H1 (cell line): ENCODE data around the gene ACCSL. TPM values are rescaled to one million over a fixed set of nuclear protein-coding genes. Genes with fewer than 3 reads are reported as not detected.

Experiments
- CTCF ChIA-PET: fragments of 300-600 bp; sonication (Branson Sonifier 250); formaldehyde crosslinking; loops from one replicate; lab custom pipeline; 2021; ENCODE audit not compliant: partially characterized antibody; lab: Charles Lee
- POLR2A ChIA-PET: fragments of 300-600 bp; sonication (Branson Sonifier 250); formaldehyde crosslinking; loops from one replicate; lab custom pipeline; 2021; ENCODE audit warnings: inconsistent platforms; ENCODE audit not compliant: partially characterized antibody; lab: Charles Lee
- DNase-seq, 2 experiments: peaks; one replicate each; pipeline versions ENCODE4 v3.0.0 to v3.0.0-alpha.2; 2010 to 2022; ENCODE audit warnings: low spot score in 2 of 2, low read depth in 1 of 2, mixed read lengths in 1 of 2
- FAIRE-seq: peaks from 2 replicates; lab custom pipeline; 2011; peaks lifted over from hg19 to GRCh38; lab: Jason Lieb, UNC
- H2AFZ ChIP-seq: 2 replicates; pipeline ENCODE4 v1.8.1; 2012; ENCODE audit warnings: low read length, inconsistent platforms
- H2AK5ac ChIP-seq: 2 replicates; pipeline ENCODE4 v1.6.1; 2013; ENCODE audit warnings: low read depth, low read length
- H2BK120ac ChIP-seq: replicated peaks from 2 replicates; pipeline ENCODE3; 2013; ENCODE audit warnings: low read depth, low read length, inconsistent platforms
- H2BK12ac ChIP-seq: 2 replicates; pipeline ENCODE4 v1.6.1; 2013; ENCODE audit warnings: low read depth, low read length
- H2BK15ac ChIP-seq: 2 replicates; pipeline ENCODE4 v1.6.1; 2013; ENCODE audit warnings: low read length
- H2BK20ac ChIP-seq: 2 replicates; pipeline ENCODE4 v1.6.1; 2013; ENCODE audit warnings: low read length
- H2BK5ac ChIP-seq: 2 replicates; pipeline ENCODE4 v1.6.1; 2013; ENCODE audit warnings: low read depth, low read length
- H3K14ac ChIP-seq: 2 replicates; pipeline ENCODE4 v1.6.1; 2013; ENCODE audit warnings: inconsistent platforms; ENCODE audit not compliant: insufficient read length
- H3K18ac ChIP-seq: 2 replicates; pipeline ENCODE4 v1.6.1; 2013; ENCODE audit warnings: low read length; ENCODE audit errors: extremely low read depth
- H3K23ac ChIP-seq: 2 replicates; pipeline ENCODE4 v1.6.1; 2013; ENCODE audit warnings: inconsistent platforms; ENCODE audit not compliant: insufficient read length
- H3K23me2 ChIP-seq: 2 replicates; pipeline ENCODE4 v1.6.1; 2013; ENCODE audit warnings: low read depth, low read length
- H3K27ac ChIP-seq: 2 replicates; pipeline ENCODE4 v1.6.1; 2011; ENCODE audit warnings: low read depth, low read length, inconsistent platforms
- H3K27me3 ChIP-seq, 4 experiments: replicated peaks in 1 of 4; 1 replicate in 1 of 4; 2 replicates in 3 of 4; pipeline versions ENCODE4 v1.6.1 to v1.8.1; 2011 to 2013; ENCODE audit warnings: low read length in 3 of 4, mild to moderate bottlenecking in 3 of 4, inconsistent platforms in 2 of 4, mixed read lengths in 2 of 4, moderate library complexity in 1 of 4; ENCODE audit not compliant: control insufficient read depth in 3 of 4, insufficient read depth in 3 of 4; ENCODE audit errors: extremely low read depth in 1 of 4
- H3K36me3 ChIP-seq, 4 experiments: 2 replicates each; pipeline versions ENCODE4 v1.6.1 to v1.8.1; 2011 to 2013; ENCODE audit warnings: mild to moderate bottlenecking in 4 of 4, low read length in 3 of 4, moderate library complexity in 2 of 4, control low read depth in 1 of 4, inconsistent platforms in 1 of 4; ENCODE audit not compliant: insufficient read depth in 4 of 4, control insufficient read depth in 2 of 4
- H3K4ac ChIP-seq: replicated peaks from 2 replicates; pipeline ENCODE3; 2013; ENCODE audit warnings: low read length, low read depth, mixed read lengths, inconsistent platforms; ENCODE audit not compliant: insufficient read length
- H3K4me1 ChIP-seq, 4 experiments: replicated peaks in 1 of 4; 1 replicate in 1 of 4; 2 replicates in 3 of 4; pipeline versions ENCODE4 v1.6.1 to v1.8.1; 2011 to 2013; ENCODE audit warnings: low read length in 3 of 4, inconsistent platforms in 2 of 4, mixed read lengths in 1 of 4; ENCODE audit not compliant: insufficient read depth in 4 of 4, control insufficient read depth in 3 of 4
- H3K4me2 ChIP-seq, 2 experiments: 2 replicates each; pipeline versions ENCODE4 v1.6.1 to v1.8.1; 2011 to 2013; ENCODE audit warnings: low read depth in 2 of 2, low read length in 2 of 2, control low read depth in 1 of 2, inconsistent platforms in 1 of 2, mild to moderate bottlenecking in 1 of 2; ENCODE audit not compliant: insufficient read depth in 1 of 2
- H3K4me3 ChIP-seq, 4 experiments: fragments of 200-600, 300-600 bp in 1 of 4; sonication (generic), shearing (Covaris generic), sonication (Bioruptor Twin) in 1 of 4; 2 replicates each; pipeline versions ENCODE4 v1.5.1 to v1.8.1; 2011 to 2016; ENCODE audit warnings: low read length in 4 of 4, low read depth in 3 of 4, control low read depth in 2 of 4, inconsistent platforms in 2 of 4, mild to moderate bottlenecking in 2 of 4, mixed read lengths in 1 of 4, moderate library complexity in 1 of 4; ENCODE audit not compliant: insufficient read depth in 2 of 4; ENCODE audit errors: extremely low read depth in 1 of 4
- H3K56ac ChIP-seq: replicated peaks from 2 replicates; pipeline ENCODE3; 2013; ENCODE audit warnings: low read depth, mild to moderate bottlenecking, mixed read lengths, low read length, inconsistent platforms; ENCODE audit not compliant: insufficient read length
- H3K79me1 ChIP-seq: 2 replicates; pipeline ENCODE4 v1.6.1; 2013; ENCODE audit warnings: low read depth, low read length, control low read depth
- H3K79me2 ChIP-seq, 2 experiments: 2 replicates each; pipeline versions ENCODE4 v1.6.1 to v1.8.1; 2012 to 2013; ENCODE audit warnings: low read length in 2 of 2, mild to moderate bottlenecking in 2 of 2, inconsistent platforms in 1 of 2; ENCODE audit not compliant: insufficient read depth in 2 of 2, control insufficient read depth in 1 of 2
- H3K9ac ChIP-seq, 4 experiments: replicated peaks in 1 of 4; 1 replicate in 1 of 4; 2 replicates in 3 of 4; pipeline versions ENCODE4 v1.6.1 to v1.8.1; 2011 to 2013; ENCODE audit warnings: low read depth in 3 of 4, low read length in 3 of 4, control low read depth in 2 of 4, mild to moderate bottlenecking in 2 of 4, moderate library complexity in 2 of 4, inconsistent platforms in 1 of 4; ENCODE audit errors: extremely low read depth in 1 of 4
- H3K9me3 ChIP-seq, 2 experiments: 2 replicates each; pipeline versions ENCODE4 v1.6.1 to v1.8.1; 2012 to 2013; ENCODE audit warnings: mild to moderate bottlenecking in 2 of 2, moderate library complexity in 2 of 2, control low read depth in 1 of 2, inconsistent platforms in 1 of 2, low read depth in 1 of 2, low read length in 1 of 2, mixed read lengths in 1 of 2; ENCODE audit not compliant: insufficient read depth in 2 of 2
- H4K20me1 ChIP-seq, 2 experiments: replicated peaks in 1 of 2; 2 replicates each; pipeline versions ENCODE3 to v1.8.1; 2011 to 2013; ENCODE audit warnings: inconsistent platforms in 2 of 2, low read length in 2 of 2, mild to moderate bottlenecking in 1 of 2; ENCODE audit not compliant: insufficient read depth in 2 of 2, control insufficient read depth in 1 of 2
- H4K5ac ChIP-seq: 2 replicates; pipeline ENCODE4 v1.6.1; 2013; ENCODE audit warnings: low read length, low read depth, mixed read lengths, inconsistent platforms; ENCODE audit not compliant: insufficient read length
- H4K8ac ChIP-seq: 2 replicates; pipeline ENCODE4 v1.8.0; 2013; ENCODE audit warnings: mild to moderate bottlenecking, moderate library complexity, low read length, inconsistent platforms; ENCODE audit not compliant: insufficient read depth; ENCODE audit errors: extremely low read depth
- H4K91ac ChIP-seq: replicated peaks from 2 replicates; pipeline ENCODE3; 2013; ENCODE audit warnings: low read length, mixed read lengths, inconsistent platforms; ENCODE audit not compliant: insufficient read length
- BACH1 ChIP-seq: IDR thresholded peaks from 2 replicates; pipeline ENCODE4 v1.6.1; 2012; ENCODE audit warnings: low read length, improper control_type of control experiment
- WGBS, 2 experiments: shearing (Covaris generic) in 1 of 2; methylation state at CpG; one replicate each; pipeline versions ENCODE4 v1.1.6 to v1.1.7; 2013 to 2015; ENCODE audit warnings: low lambda C conversion rate in 2 of 2, mixed read lengths in 2 of 2, inconsistent platforms in 1 of 2, low coverage in 1 of 2, missing lambda C conversion rate in 1 of 2; ENCODE audit not compliant: insufficient replicate concordance in 2 of 2, insufficient coverage in 1 of 2, insufficient read length in 1 of 2; ENCODE audit errors: extremely low coverage in 1 of 2, missing lambda C conversion rate in 1 of 2; 5-methylcytosine and 5-hydroxymethylcytosine counted together
- polyA plus RNA-seq, 7 experiments: library from polyadenylated mRNA; depleted of rRNA in 3 of 7; stranded (reverse) in 5 of 7; unstranded in 2 of 7; fragments of >200 nt in 5 of 7; fragments of 200-250 nt in 2 of 7; gene quantifications; 1 replicate in 5 of 7; 2 replicates in 1 of 7; 4 replicates in 1 of 7; pipeline versions ENCODE4 v1.2.1 to v1.2.3, GENCODE V29; 2011 to 2013; ENCODE audit warnings: missing spikeins in 2 of 7, mixed read lengths in 2 of 7
- total RNA-seq: library from RNA; stranded (reverse); fragmentation: NEBNext Ultra II Directional; extraction: Animal tissue kit (Norgen Biotek cat#: 25700); gene quantifications from 2 replicates; pipeline ENCODE4 v1.2.1, GENCODE V29; 2021

The ACCSL gene
- total and polyA plus RNA-seq, 2 of the 8 experiments (the other 6 are each of a cell fraction or from before 2014, with no cell fraction given) = not detected

DNA sequence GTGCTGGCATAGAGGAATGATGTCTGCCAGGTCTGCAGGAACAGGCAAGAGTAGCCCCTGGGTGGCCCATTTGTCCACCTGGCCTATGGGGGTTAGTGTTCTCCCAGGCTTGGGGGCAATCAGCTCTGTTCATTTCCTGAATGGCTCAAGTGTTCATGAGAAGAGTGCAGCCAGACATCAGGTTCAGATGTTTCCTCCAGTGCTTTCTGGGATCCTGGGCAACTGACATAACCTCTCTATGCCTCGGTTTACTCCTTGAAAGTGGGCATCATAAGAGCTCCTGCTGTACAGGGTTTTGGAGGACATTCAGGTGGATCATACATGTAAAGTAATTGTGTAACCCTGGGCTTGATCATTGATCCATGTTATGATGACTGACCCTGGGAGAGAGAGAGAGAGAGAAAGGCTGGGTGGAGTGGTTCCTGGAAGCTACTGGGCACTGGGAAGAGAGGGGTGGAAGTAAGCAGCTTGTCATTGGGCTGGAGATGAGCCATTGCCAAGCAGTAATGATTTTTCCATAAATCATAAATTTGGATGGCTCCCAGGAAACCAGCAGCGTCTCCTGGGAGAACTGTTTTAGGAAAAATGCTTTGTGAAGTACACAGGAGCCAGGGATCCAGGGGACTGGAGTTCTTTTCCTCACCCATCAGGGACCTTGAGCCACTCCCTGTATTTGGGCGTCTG, 30.2 kb upstream of the ACCSL start:
- WGBS, 2 experiments = 76% methylated on average over 3 of the region's 3 CpGs; no CpG with 5 or more reads in 1 of the 2 experiments
- FAIRE-seq = no peak
- POLR2A ChIA-PET = no interaction called here
- Histone ChIP-seq H2BK20ac (no peak overlapping the region), H2BK12ac (no peak overlapping the region), H3K9ac (no peak overlapping the region), H2AFZ (peak overlapping the region; percentile 44; the same call in 1 of the 2 replicates), H3K4ac (no peak overlapping the region), H4K91ac (no peak overlapping the region), H4K8ac (no peak overlapping the region), H3K79me1 (no peaks in the 10 kb centered on the region), H3K56ac (no peak overlapping the region), H3K14ac (no peak overlapping the region), H3K27me3 (no peaks in the 10 kb centered on the region), H4K20me1 (no peaks in the 10 kb centered on the region), H2BK5ac (no peak overlapping the region), H4K5ac (no peak overlapping the region), H3K27ac (no peak overlapping the region), H2AK5ac (no peak overlapping the region), H3K4me1 (no peaks in the 10 kb centered on the region; a peak in 1 of 7 replicates), H3K23me2 (no peaks in the 10 kb centered on the region), H3K23ac (no peak overlapping the region), H3K18ac (no peak overlapping the region), H3K4me3 (no peak overlapping the region), H2BK15ac (no peak overlapping the region), H3K36me3 (no peaks in the 10 kb centered on the region), H2BK120ac (no peak overlapping the region), H3K79me2 (no peaks in the 10 kb centered on the region), H3K4me2 (no peak overlapping the region), H3K9me3 (no peaks in the 10 kb centered on the region)
- CTCF ChIA-PET = interaction anchor here (1.2 to 5.0 kb wide), 3 partner anchors 17 to 128 kb away, joined by 5 to 32 read pairs (median 8); no protein-coding TSS in a partner anchor
- DNase-seq = no peak
- TF ChIP-seq BACH1 = no peak
